ENCODE measurements around the gene KLK10. TPM values are rescaled to one million over a fixed set of nuclear protein-coding genes. Genes with fewer than 3 reads are reported as not detected.
"Not testable (repeated sequence)": the region's sequence is repeated elsewhere in the genome, so short reads cannot be mapped to it uniquely, and the experiment has no call there.

Gene KLK10
- total and polyA plus RNA-seq, 2 donors (not counting 3 experiments of a cell fraction or from before 2014, with no cell fraction given) = not detected

- H3K9me3 ChIP-seq (replicated peaks; ENCODE audit: control insufficient read depth, insufficient read depth, low read length) = no peaks in the 10 kb centered on the region
- no peaks in the 10 kb centered on the region for H3K9me1 ChIP-seq (replicated peaks; ENCODE audit: control insufficient read depth, extremely low read depth, insufficient read depth, low read length)
- H2AFZ ChIP-seq (ENCODE audit: low read depth, low read length) = no peak overlapping the region
- dilution Hi-C loops (cut with MboI; ENCODE audit: extremely low pct_ligation_motif_present, low sequenced_read_pairs) (no loop called here), intact Hi-C loops (cut with micrococcal nuclease) (no loop called here)
- no peak overlapping the region for H3K4me2 ChIP-seq (ENCODE audit: insufficient read depth, low read length)
- no peak overlapping the region for H3K9ac ChIP-seq (replicated peaks; ENCODE audit: extremely low read depth, insufficient read depth, low read length)
- H3K4me1 ChIP-seq (ENCODE audit: control insufficient read depth, extremely low read depth, insufficient read depth, low read length) = no peaks in the 10 kb centered on the region
- no peaks in the 10 kb centered on the region for H3K79me2 ChIP-seq (ENCODE audit: control insufficient read depth, insufficient read depth, low read length)
- no peaks in the 10 kb centered on the region for H3K36me3 ChIP-seq (ENCODE audit: control insufficient read depth in 2 of 2, extremely low read depth in 1 of 2, insufficient read depth in 2 of 2, low read length in 2 of 2)
- POLR2A ChIA-PET = no interaction called here
- no peak overlapping the region for H3K27ac ChIP-seq (ENCODE audit: insufficient read depth, low read depth, low read length)
- H4K20me1 ChIP-seq (replicated peaks; ENCODE audit: control insufficient read depth, extremely low read depth, insufficient read depth, low read length) = no peaks in the 10 kb centered on the region
- TF ChIP-seq EZH2 (IDR thresholded peaks at IDR 0.05; ENCODE audit: borderline replicate concordance, low read depth, low read length, severe bottlenecking) (no peak), FOS (IDR thresholded peaks at IDR 0.05; ENCODE audit: borderline replicate concordance, insufficient read depth, low read length) (no peak), MYC (IDR thresholded peaks at IDR 0.05; ENCODE audit: low read depth, low read length) (no peak), MAX (IDR thresholded peaks at IDR 0.05; ENCODE audit: insufficient read depth, insufficient read length) (no peak)
- no peak overlapping the region for H3K4me3 ChIP-seq (replicated peaks in 1 of 3; ENCODE audit: insufficient read depth in 1 of 3, low read depth in 1 of 3, low read length in 3 of 3)
- BruUV-seq (replicated peaks) = no TSS peak
- FAIRE-seq (no peak), DNase-seq (ENCODE audit: low read depth, low spot score) (no peak)
- CTCF ChIA-PET = no interaction called here
- H3K27me3 ChIP-seq (ENCODE audit: control insufficient read depth in 2 of 2, insufficient read depth in 2 of 2, low read length in 2 of 2) = no peaks in the 10 kb centered on the region
Measured at GRCh38 chr19:50972795-50973376, 46.6 kb downstream of the KLK10 start.

- H3K79me2 ChIP-seq (ENCODE audit: control insufficient read depth, insufficient read depth, low read length); H3K27me3 ChIP-seq (ENCODE audit: control insufficient read depth in 2 of 2, insufficient read depth in 2 of 2, low read length in 2 of 2); H4K20me1 ChIP-seq (replicated peaks; ENCODE audit: control insufficient read depth, extremely low read depth, insufficient read depth, low read length); H3K4me3 ChIP-seq (replicated peaks in 1 of 3; ENCODE audit: insufficient read depth in 1 of 3, low read depth in 1 of 3, low read length in 3 of 3); H3K9ac ChIP-seq (replicated peaks; ENCODE audit: extremely low read depth, insufficient read depth, low read length); dilution Hi-C loops (cut with MboI; ENCODE audit: extremely low pct_ligation_motif_present, low sequenced_read_pairs); H3K4me2 ChIP-seq (ENCODE audit: insufficient read depth, low read length); H3K27ac ChIP-seq (ENCODE audit: insufficient read depth, low read depth, low read length); BruUV-seq (replicated peaks); POLR2A ChIA-PET; H3K9me1 ChIP-seq (replicated peaks; ENCODE audit: control insufficient read depth, extremely low read depth, insufficient read depth, low read length); H3K9me3 ChIP-seq (replicated peaks; ENCODE audit: control insufficient read depth, insufficient read depth, low read length); intact Hi-C loops (cut with micrococcal nuclease); DNase-seq (ENCODE audit: low read depth, low spot score); H3K36me3 ChIP-seq (ENCODE audit: control insufficient read depth in 2 of 2, extremely low read depth in 1 of 2, insufficient read depth in 2 of 2, low read length in 2 of 2); FAIRE-seq; H2AFZ ChIP-seq (ENCODE audit: low read depth, low read length); H3K4me1 ChIP-seq (ENCODE audit: control insufficient read depth, extremely low read depth, insufficient read depth, low read length): not testable (repeated sequence)
- CTCF ChIA-PET = interaction anchor here (1.0 kb wide), 1 partner anchor 47 kb away, joined by 3 read pairs; no protein-coding TSS in a partner anchor
Measured at GRCh38 chr19:50969810-50970209, 49.7 kb downstream of the KLK10 start.

Data from endothelial cell of umbilical vein (primary cell).